Left lobe of liver (tissue), 2 donors: ENCODE data around the gene ACTL6B. TPM values are rescaled to one million over a fixed set of nuclear protein-coding genes. Genes with fewer than 3 reads are reported as not detected.
A peak's percentile ranks its signal among the peaks of the same experiment; 100 is the strongest.

ENCODE experiments used
- ATAC-seq: fragments of 200-7000 bp; cut with Tn5 transposase; one replicate; pipeline ENCODE4 v1.9.1; 2020; ENCODE audit warnings: mild to moderate bottlenecking, moderate library complexity
- DNase-seq: peaks from one replicate; pipeline ENCODE4 v3.0.0-alpha.2; 2020; ENCODE audit warnings: low spot score
- total RNA-seq: library from RNA; stranded (reverse); gene quantifications from one replicate; pipeline ENCODE4 v1.2.1, GENCODE V29; 2021
- donor health status: DM: no; HTN: no; CAD: no; lungs with moderate emphysema.
- donor health status: DM: no; HTN: yes; CAD: no.

ACTL6B gene
- total RNA-seq, 1 donor from 2014 or later = not detected

- DNase-seq (peak; percentile 77), ATAC-seq (peak; percentile 70)
These were observed 51.9 kb downstream of the ACTL6B start for GRCh38 chr7:100604028-100604975.

GRCh38 chr7:100603726-100604027 lies 52.6 kb downstream of the ACTL6B start:
- DNase-seq (no peak), ATAC-seq (no peak)

GRCh38 chr7:100602889-100603725 lies 53.1 kb downstream of the ACTL6B start:
- ATAC-seq = no peak
- DNase-seq = no peak

- no peak for ATAC-seq
These were observed 55.6 kb downstream of the ACTL6B start for GRCh38 chr7:100600730-100601038.

GRCh38 chr7:100599911-100600729 lies 56.1 kb downstream of the ACTL6B start:
- ATAC-seq (no peak), DNase-seq (no peak)

More at GRCh38 chr7:100600730-100601038, 55.6 kb downstream of the ACTL6B start:
- DNase-seq = no peak

GRCh38 chr7:100598425-100598824 lies 57.8 kb downstream of the ACTL6B start:
- DNase-seq (no peak), ATAC-seq (no peak)

- ATAC-seq (no peak), DNase-seq (no peak)
These were observed 61.1 kb downstream of the ACTL6B start for GRCh38 chr7:100595188-100595587.

Other genes with a start within 250 kb of the ACTL6B start
- 4.4 TPM for gene ZCWPW1, start 227.7 kb downstream of the ACTL6B start, total RNA-seq
- gene MEPCE, start 226.6 kb downstream of the ACTL6B start, total RNA-seq = 23.1 TPM
- gene PPP1R35, start 220.0 kb downstream of the ACTL6B start, total RNA-seq = 13.8 TPM
- not detected for gene SPACDR, start 192.2 kb downstream of the ACTL6B start, total RNA-seq
- gene TSC22D4, start 177.2 kb downstream of the ACTL6B start, total RNA-seq = 16.9 TPM
- 0.38 TPM for gene NYAP1, start 172.5 kb downstream of the ACTL6B start, total RNA-seq
- gene AGFG2, start 117.2 kb downstream of the ACTL6B start, total RNA-seq = 87.8 TPM
- 0.86 TPM for gene SAP25, start 82.5 kb downstream of the ACTL6B start, total RNA-seq
- gene LRCH4, start 70.3 kb downstream of the ACTL6B start, total RNA-seq = 31.6 TPM
- 1.0 TPM for gene FBXO24, start 70.1 kb downstream of the ACTL6B start, total RNA-seq
- gene PCOLCE, start 54.1 kb downstream of the ACTL6B start, total RNA-seq = 71.8 TPM
- 20.3 TPM for gene MOSPD3, start 43.9 kb downstream of the ACTL6B start, total RNA-seq
- 689 TPM for gene TFR2, start 14.9 kb downstream of the ACTL6B start, total RNA-seq
- gene GNB2, start 17.3 kb upstream of the ACTL6B start, total RNA-seq = 80.9 TPM
- gene GIGYF1, start 37.8 kb upstream of the ACTL6B start, total RNA-seq = 21.6 TPM
- 28.5 TPM for gene POP7, start 49.7 kb upstream of the ACTL6B start, total RNA-seq
- 6.4 TPM for gene EPO, start 64.0 kb upstream of the ACTL6B start, total RNA-seq
- 0.03 TPM for gene ZAN, start 77.1 kb upstream of the ACTL6B start, total RNA-seq
- 48.8 TPM for gene EPHB4, start 171.1 kb upstream of the ACTL6B start, total RNA-seq
- 10.1 TPM for gene SLC12A9, start 196.3 kb upstream of the ACTL6B start, total RNA-seq
- 24.6 TPM for gene TRIP6, start 210.9 kb upstream of the ACTL6B start, total RNA-seq
- 53.9 TPM for gene SRRT, start 218.7 kb upstream of the ACTL6B start, total RNA-seq
- gene UFSP1, start 233.3 kb upstream of the ACTL6B start, total RNA-seq = 1.8 TPM
- gene ACHE, start 239.4 kb upstream of the ACTL6B start, total RNA-seq = 0.48 TPM